ENCODE data around the gene KCNG2. TPM values are rescaled to one million over a fixed set of nuclear protein-coding genes. Genes with fewer than 3 reads are reported as not detected.

The KCNG2 gene
- total RNA-seq, 1 experiment from 2014 or later: not detected

DNA sequence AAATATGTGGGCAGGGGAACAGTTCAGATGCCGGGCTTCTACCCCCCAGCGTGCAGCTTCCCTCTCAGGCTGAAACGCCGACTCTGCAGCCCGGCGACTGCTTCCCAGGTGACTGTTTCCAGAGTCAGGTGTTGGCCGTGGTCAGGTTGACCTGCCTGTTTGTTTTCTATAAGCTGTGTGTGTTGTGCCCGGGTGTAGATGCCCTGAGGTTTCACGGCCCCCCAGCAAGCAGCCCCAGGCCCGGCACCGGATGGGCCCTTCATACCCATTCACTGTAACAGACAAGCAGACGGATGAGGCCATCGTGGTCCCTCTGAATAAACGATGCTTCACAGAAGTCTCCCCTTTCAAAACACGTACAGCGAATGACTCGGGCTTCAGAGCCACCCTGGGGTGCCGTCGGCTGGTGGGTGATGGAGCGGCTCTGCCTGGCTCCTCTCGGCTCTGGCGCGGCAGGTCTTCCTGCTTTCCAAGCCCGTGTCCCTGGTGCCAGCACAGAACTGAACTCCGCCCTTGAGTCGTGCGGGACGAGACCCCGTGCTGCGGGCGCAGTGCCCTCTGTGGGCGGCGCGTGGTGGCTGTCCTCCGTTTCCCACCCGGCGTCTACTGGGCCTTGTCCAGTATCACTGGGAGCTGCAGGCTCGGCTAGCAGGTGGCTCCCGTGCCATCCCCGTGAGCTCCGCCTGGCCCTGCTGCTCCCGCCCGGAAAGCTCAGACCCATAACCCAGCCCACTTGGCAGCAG is 15.0 kb upstream of the KCNG2 start:
- intact Hi-C loops (cut with micrococcal nuclease; ENCODE audit: unreplicated experiment): no loop called here
- POLR2A ChIA-PET (ENCODE audit: unreplicated experiment): no interaction called here

DNA sequence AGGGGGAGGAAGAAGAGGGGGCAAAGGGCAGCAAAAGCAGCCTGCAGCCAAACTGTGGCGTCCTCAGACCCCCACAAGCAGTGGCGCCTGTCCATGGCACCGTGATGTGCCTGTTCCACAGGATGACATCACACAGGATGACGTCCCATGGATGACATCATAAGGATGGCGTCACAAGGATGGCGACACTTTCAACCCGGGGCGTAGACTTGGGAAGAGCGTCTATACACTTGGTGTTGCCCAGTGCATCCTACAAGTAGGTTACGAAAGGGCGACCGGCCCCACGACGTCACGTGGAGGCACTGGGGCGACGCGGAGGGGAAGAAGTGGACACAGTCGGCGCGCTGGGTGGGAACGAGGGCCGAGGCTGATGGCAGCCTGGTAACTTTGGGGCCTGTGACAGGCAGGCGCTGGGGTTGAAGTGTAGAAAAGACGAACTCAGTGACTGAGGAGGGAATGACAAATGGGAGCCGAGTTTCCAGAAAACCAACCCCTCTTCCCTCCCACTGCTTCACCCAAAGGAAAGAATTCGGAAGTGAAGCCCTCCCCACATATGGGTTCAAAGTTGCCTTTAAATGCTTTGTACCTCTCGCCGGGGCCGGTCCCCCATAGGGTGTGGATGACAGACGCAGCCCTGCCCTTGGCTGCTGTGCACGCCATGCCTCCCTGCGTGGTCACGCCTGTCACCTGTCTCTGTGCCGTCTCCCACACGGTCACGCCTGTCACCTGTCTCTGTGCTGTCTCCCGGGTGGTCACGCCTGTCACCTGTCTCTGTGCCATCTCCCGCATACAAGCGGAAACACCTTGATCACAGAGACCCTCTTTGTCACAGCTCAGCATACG is 13.4 kb upstream of the KCNG2 start:
- Histone ChIP-seq H3K4me2 (no peak overlapping the region), H3K4me3 (no peak overlapping the region), H4K20me1 (ENCODE audit: insufficient read depth) (no peaks in the 10 kb centered on the region), H3K27me3 (ENCODE audit: insufficient read depth, low read depth) (peaks cover 27% of the 10 kb centered on the region), H3F3A (ENCODE audit: insufficient read depth, low read depth) (0 out of 2 replicates have a peak, but pooled peaks cover 5% of the 10 kb centered on the region), H3K9me2 (ENCODE audit: insufficient read depth) (no peaks in the 10 kb centered on the region), H3K27ac (no peak overlapping the region), H3K36me3 (ENCODE audit: low read depth) (no peaks in the 10 kb centered on the region), H3K79me2 (ENCODE audit: low read depth) (no peaks in the 10 kb centered on the region), H3K4me1 (replicated peaks; ENCODE audit: insufficient read depth) (no peaks in the 10 kb centered on the region), H3K9me3 (ENCODE audit: insufficient read depth, low read depth) (no peaks in the 10 kb centered on the region), H2AFZ (no peak overlapping the region)
- CTCF ChIA-PET: no interaction called here
- no peak for DNase-seq
- TF ChIP-seq, protein P1, sequence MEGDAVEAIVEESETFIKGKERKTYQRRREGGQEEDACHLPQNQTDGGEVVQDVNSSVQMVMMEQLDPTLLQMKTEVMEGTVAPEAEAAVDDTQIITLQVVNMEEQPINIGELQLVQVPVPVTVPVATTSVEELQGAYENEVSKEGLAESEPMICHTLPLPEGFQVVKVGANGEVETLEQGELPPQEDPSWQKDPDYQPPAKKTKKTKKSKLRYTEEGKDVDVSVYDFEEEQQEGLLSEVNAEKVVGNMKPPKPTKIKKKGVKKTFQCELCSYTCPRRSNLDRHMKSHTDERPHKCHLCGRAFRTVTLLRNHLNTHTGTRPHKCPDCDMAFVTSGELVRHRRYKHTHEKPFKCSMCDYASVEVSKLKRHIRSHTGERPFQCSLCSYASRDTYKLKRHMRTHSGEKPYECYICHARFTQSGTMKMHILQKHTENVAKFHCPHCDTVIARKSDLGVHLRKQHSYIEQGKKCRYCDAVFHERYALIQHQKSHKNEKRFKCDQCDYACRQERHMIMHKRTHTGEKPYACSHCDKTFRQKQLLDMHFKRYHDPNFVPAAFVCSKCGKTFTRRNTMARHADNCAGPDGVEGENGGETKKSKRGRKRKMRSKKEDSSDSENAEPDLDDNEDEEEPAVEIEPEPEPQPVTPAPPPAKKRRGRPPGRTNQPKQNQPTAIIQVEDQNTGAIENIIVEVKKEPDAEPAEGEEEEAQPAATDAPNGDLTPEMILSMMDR (conservative IDR thresholded peaks at IDR 0.05): no peak
- no peak for TF ChIP-seq EZH2 (IDR thresholded peaks at IDR 0.05; ENCODE audit: low read depth)
- intact Hi-C loops (cut with micrococcal nuclease; ENCODE audit: unreplicated experiment): no loop called here
- BruUV-seq (replicated peaks): no TSS peak
- POLR2A ChIA-PET (ENCODE audit: unreplicated experiment): no interaction called here

More for the DNA sequence above, 15.0 kb upstream of the KCNG2 start:
- TF ChIP-seq, protein P1 (conservative IDR thresholded peaks at IDR 0.05): no peak
- no peak for TF ChIP-seq EZH2 (IDR thresholded peaks at IDR 0.05; ENCODE audit: low read depth)
- H3F3A ChIP-seq (ENCODE audit: insufficient read depth, low read depth): 0 out of 2 replicates have a peak, but pooled peaks cover 5% of the 10 kb centered on the region
- CTCF ChIA-PET: no interaction called here
- no peaks in the 10 kb centered on the region for H3K4me1 ChIP-seq (replicated peaks; ENCODE audit: insufficient read depth)
- H4K20me1 ChIP-seq (ENCODE audit: insufficient read depth): 0 out of 2 replicates have a peak, but pooled peaks cover 3% of the 10 kb centered on the region
- H3K27me3 ChIP-seq (ENCODE audit: insufficient read depth, low read depth): peaks cover 37% of the 10 kb centered on the region
- H3K79me2 ChIP-seq (ENCODE audit: low read depth): no peaks in the 10 kb centered on the region
- no peak overlapping the region for H2AFZ ChIP-seq
- no peaks in the 10 kb centered on the region for H3K36me3 ChIP-seq (ENCODE audit: low read depth)
- no peak for DNase-seq
- no peak overlapping the region for H3K27ac ChIP-seq
- no peaks in the 10 kb centered on the region for H3K9me2 ChIP-seq (ENCODE audit: insufficient read depth)
- no peak overlapping the region for H3K4me3 ChIP-seq
- no TSS peak for BruUV-seq (replicated peaks)
- no peaks in the 10 kb centered on the region for H3K9me3 ChIP-seq (ENCODE audit: insufficient read depth, low read depth)
- H3K4me2 ChIP-seq: no peak overlapping the region

DNA sequence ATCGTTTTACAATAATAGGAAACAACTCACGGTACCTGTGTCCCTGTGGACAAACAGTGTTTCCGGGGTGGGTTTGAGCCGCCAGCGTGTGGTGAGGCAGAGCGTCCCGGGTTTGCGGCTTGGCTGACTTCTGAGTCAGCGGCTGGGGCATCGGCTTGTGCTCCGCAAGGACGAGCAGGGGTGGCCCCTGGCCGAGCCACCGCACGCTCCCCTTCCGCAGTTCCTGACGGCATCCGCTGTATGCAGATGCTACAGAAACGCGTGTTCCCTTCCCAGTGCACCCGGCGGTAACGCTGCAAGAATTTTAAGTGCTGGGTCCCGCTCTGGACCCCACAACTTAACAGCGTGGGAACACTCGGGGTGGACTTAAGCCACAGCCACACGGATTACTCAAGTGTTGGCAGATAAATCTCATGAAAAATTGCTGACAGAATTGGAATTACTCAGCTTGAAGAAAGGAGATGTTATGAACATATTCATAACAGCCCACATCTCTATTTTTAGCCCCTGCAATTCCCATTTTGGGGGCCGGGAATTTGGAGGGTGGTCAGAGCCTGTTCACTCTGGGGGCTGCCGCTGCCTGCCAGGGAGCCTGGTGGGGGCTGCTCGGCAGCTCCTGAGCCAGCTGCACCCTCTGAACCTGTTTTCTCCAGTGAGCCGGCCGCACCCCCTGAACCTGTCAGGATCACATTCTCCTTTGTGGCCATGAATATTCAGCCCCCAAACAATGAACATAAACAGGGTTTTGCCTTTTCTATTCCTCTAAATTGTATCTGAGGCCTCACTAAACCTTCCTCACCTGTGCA is 12.6 kb upstream of the KCNG2 start:
- no peak overlapping the region for H3K27ac ChIP-seq
- H3K9me2 ChIP-seq (ENCODE audit: insufficient read depth): no peaks in the 10 kb centered on the region
- CTCF ChIA-PET: no interaction called here
- no peaks in the 10 kb centered on the region for H4K20me1 ChIP-seq (ENCODE audit: insufficient read depth)
- BruUV-seq (replicated peaks): no TSS peak
- no peaks in the 10 kb centered on the region for H3K9me3 ChIP-seq (ENCODE audit: insufficient read depth, low read depth)
- no peak overlapping the region for H3K4me2 ChIP-seq
- no peak overlapping the region for H3K4me3 ChIP-seq
- DNase-seq: no peak
- POLR2A ChIA-PET (ENCODE audit: unreplicated experiment): no interaction called here
- no peak overlapping the region for H2AFZ ChIP-seq
- H3K4me1 ChIP-seq (replicated peaks; ENCODE audit: insufficient read depth): no peaks in the 10 kb centered on the region
- H3K27me3 ChIP-seq (ENCODE audit: insufficient read depth, low read depth): peaks cover 23% of the 10 kb centered on the region; the same call in 1 of the 2 replicates
- H3K36me3 ChIP-seq (ENCODE audit: low read depth): no peaks in the 10 kb centered on the region
- no peaks in the 10 kb centered on the region for H3K79me2 ChIP-seq (ENCODE audit: low read depth)
- intact Hi-C loops (cut with micrococcal nuclease; ENCODE audit: unreplicated experiment): no loop called here
- H3F3A ChIP-seq (ENCODE audit: insufficient read depth, low read depth): 0 out of 2 replicates have a peak, but pooled peaks cover 5% of the 10 kb centered on the region
- TF ChIP-seq, protein P1 (conservative IDR thresholded peaks at IDR 0.05): no peak
- no peak for TF ChIP-seq EZH2 (IDR thresholded peaks at IDR 0.05; ENCODE audit: low read depth)
